Activated CD4-positive, alpha-beta T cell treated with anti-CD3 and anti-CD28 coated beads, Interleukin-2, amount 10 ng/mL, durations not matched to agents 24 days and 14 days (primary cell): ENCODE measurements around the gene MROH2A. TPM values are rescaled to one million over a fixed set of nuclear protein-coding genes. Genes with fewer than 3 reads are reported as not detected.

Source experiments
- DNase-seq: peaks from one replicate; pipeline ENCODE4 v3.0.0; 2022
- H3K27ac Mint-ChIP-seq: one replicate; pipeline ENCODE4 v1.8.0; 2022; ENCODE audit warnings: mild to moderate bottlenecking, mixed read lengths
- H3K27me3 Mint-ChIP-seq: one replicate; pipeline ENCODE4 v1.8.0; 2022; ENCODE audit warnings: mixed read lengths
- H3K36me3 Mint-ChIP-seq: one replicate; pipeline ENCODE4 v1.8.0; 2022; ENCODE audit warnings: low read depth, mild to moderate bottlenecking, mixed read lengths
- H3K4me1 Mint-ChIP-seq: one replicate; pipeline ENCODE4 v1.8.0; 2021; ENCODE audit warnings: mixed read lengths
- H3K4me3 Mint-ChIP-seq: one replicate; pipeline ENCODE4 v1.8.0; 2022; ENCODE audit warnings: mild to moderate bottlenecking, moderate library complexity, mixed read lengths
- H3K9me3 Mint-ChIP-seq: one replicate; pipeline ENCODE4 v1.8.0; 2021; ENCODE audit warnings: mixed read lengths
- intact Hi-C: fragments of 100-400 bp; cut with micrococcal nuclease; formaldehyde crosslinking; loops from one replicate; pipeline ENCODE4 v1.15.1; 2023
- total RNA-seq: library from RNA; stranded (reverse); gene quantifications from 2 replicates; pipeline ENCODE4 v1.2.3, GENCODE V29; 2022

The MROH2A gene
- total RNA-seq, 1 donor from 2014 or later, result not detected

DNA sequence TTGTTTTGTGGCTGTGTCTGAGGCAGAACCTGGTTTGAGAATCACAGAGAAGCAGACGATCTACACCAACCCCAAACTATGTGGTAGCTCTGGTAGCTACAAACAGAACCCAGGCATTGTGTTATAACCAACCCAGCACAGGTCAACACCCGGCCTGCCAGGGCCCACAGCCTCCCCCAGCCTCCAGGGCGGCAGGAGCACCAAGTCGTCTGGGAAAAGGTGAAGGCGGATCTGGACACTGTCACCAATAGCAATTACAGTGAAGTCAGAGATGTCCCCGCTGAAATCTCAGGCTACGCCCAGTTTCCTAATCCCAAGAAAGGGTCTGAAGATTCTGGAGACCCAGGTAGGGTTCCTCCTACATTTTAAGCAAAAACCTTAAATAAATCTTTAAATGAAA is 72.6 kb downstream of the MROH2A start:
- intact Hi-C loops, result loop anchor here (10.0 kb wide), 1 partner anchor 296 kb away; no protein-coding TSS in a partner anchor
- no peak for DNase-seq
- H3K27ac Mint-ChIP-seq, result no peak overlapping the region

GRCh38 chr2:233851169-233851568 is 73.0 kb downstream of the MROH2A start:
- Mint-ChIP-seq H3K4me1 (peaks cover 60% of the 10 kb centered on the region), H3K4me3 (no peak overlapping the region)
- intact Hi-C loops, result loop anchor here (10.0 kb wide), 1 partner anchor 296 kb away; no protein-coding TSS in a partner anchor

More for the DNA sequence above, 72.6 kb downstream of the MROH2A start:
- Mint-ChIP-seq H3K36me3 (peaks cover 55% of the 10 kb centered on the region), H3K9me3 (no peaks in the 10 kb centered on the region), H3K4me3 (no peak overlapping the region), H3K27me3 (no peaks in the 10 kb centered on the region), H3K4me1 (peaks cover 59% of the 10 kb centered on the region)

DNA sequence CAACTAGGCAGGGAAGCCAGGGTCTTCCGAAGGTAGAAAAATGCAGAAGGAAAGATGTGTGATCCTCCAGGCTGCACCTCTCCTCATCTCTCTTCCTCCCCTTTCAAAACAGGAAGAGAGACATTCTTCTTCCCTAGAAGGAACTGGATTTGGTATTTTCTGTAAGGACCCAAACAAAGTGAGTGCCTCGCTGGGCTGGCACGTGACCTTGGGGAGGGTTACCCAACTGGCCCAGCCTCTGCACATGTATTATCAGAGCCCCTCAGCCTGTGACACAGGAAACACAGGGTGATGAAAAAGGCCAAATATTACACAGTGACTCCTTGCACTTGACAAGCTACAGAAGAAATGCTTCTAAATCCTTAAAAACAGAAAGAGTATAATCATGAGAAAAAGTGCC is 73.9 kb downstream of the MROH2A start:
- Mint-ChIP-seq H3K4me3 (peak overlapping the region; percentile 99), H3K9me3 (no peaks in the 10 kb centered on the region), H3K4me1 (peaks cover 54% of the 10 kb centered on the region), H3K27ac (peak overlapping the region; percentile 89), H3K36me3 (peaks cover 45% of the 10 kb centered on the region), H3K27me3 (no peaks in the 10 kb centered on the region)
- DNase-seq, result no peak
- intact Hi-C loops, result loop anchor here (10.0 kb wide), 1 partner anchor 297 kb away; no protein-coding TSS in a partner anchor

More at GRCh38 chr2:233851169-233851568, 73.0 kb downstream of the MROH2A start:
- H3K27ac Mint-ChIP-seq, result no peak overlapping the region
- no peaks in the 10 kb centered on the region for H3K9me3 Mint-ChIP-seq
- peaks cover 53% of the 10 kb centered on the region for H3K36me3 Mint-ChIP-seq
- H3K27me3 Mint-ChIP-seq, result no peaks in the 10 kb centered on the region
- no peak for DNase-seq

DNA sequence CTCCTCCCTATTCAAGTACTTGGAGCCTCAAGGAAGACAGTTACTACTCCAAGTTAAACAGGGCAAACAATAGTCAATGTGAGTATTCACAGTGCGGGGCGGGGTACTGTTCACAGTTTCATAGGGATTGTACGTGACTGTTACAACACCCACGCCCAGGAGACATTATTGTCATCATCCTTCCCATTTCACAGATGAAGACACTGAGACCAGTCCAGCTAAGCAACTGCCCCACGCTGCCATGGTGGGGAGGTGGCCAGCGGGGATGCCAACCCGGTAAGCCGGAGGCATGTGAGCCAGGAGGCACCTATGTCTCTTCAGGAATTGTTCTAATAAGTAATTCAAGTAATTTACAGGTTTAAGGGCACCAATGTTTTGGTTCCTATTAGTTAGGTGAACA is 75.2 kb downstream of the MROH2A start:
- Mint-ChIP-seq H3K4me1 (peaks cover 56% of the 10 kb centered on the region), H3K36me3 (peaks cover 37% of the 10 kb centered on the region), H3K4me3 (peak overlapping the region; percentile 99), H3K27ac (peak overlapping the region; percentile 96), H3K27me3 (no peaks in the 10 kb centered on the region), H3K9me3 (no peaks in the 10 kb centered on the region)
- intact Hi-C loops, result loop anchor here (10.0 kb wide), 1 partner anchor 299 kb away; no protein-coding TSS in a partner anchor
- no peak for DNase-seq

- H3K9me3 Mint-ChIP-seq, result no peaks in the 10 kb centered on the region
- peaks cover 53% of the 10 kb centered on the region for H3K4me1 Mint-ChIP-seq
- no peak for DNase-seq
- peaks cover 32% of the 10 kb centered on the region for H3K36me3 Mint-ChIP-seq
- intact Hi-C loops, result loop anchor here (1.0 to 10.0 kb wide), 2 partner anchors 14 to 299 kb away; partner anchors contain the start of gene MSL3B
- H3K4me3 Mint-ChIP-seq, result peak overlapping the region; percentile 99
- no peaks in the 10 kb centered on the region for H3K27me3 Mint-ChIP-seq
- H3K27ac Mint-ChIP-seq, result peak overlapping the region; percentile 96
Measured at GRCh38 chr2:233853883-233854240, 75.7 kb downstream of the MROH2A start.

DNA sequence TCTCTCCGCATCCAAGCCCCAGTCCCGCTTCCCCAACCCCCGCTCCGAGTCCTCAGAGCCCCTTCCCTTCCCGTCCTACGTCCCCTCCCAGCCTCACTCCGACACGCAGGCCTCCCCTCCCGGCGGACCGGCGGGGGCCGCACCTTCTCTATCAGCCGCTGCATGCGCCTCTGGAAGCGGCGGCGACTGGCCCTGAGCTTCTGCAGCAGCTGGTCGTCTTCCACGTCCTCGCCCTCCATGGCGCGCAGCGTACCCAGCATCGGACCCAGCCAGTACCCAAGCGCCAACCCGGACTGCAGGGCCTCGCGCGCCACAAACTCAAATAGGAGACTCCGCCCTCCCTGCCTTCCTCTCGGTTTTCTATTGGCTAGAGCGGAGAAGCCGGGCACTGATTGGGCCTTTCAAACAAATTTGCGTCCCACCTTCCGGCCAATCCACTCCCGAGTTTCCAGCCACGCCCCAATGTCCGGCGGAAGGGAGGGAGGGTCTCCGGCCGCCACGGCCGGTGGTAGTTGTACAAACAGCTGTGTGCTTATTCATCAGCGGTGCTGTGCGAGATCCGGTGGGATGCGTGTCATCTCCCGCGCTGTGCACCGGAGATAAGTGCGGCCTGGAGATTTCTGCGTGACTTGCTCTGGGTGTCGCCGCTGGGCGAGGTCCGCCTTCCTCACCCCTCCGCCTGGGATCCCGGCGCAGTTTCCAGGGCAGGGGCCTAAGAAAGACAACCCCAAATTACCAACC is 76.3 kb downstream of the MROH2A start, which contains the start of gene HJURP:
Gene HJURP (minus strand): TSS at position 295 of the 741 bp plus-strand sequence. CDS start 35 bp downstream, at position 260.
- Mint-ChIP-seq H3K36me3 (peaks cover 26% of the 10 kb centered on the region), H3K27me3 (peaks cover 2% of the 10 kb centered on the region), H3K4me1 (peaks cover 49% of the 10 kb centered on the region), H3K4me3 (peak within 1 kb of the TSS; percentile 99), H3K27ac (peak within 1 kb of the TSS; percentile 96), H3K9me3 (no peaks in the 10 kb centered on the region)
- DNase-seq, result peak; percentile 99
- intact Hi-C loops, result loop anchor here (1.0 to 10.0 kb wide), 2 partner anchors 14 to 300 kb away; partner anchors contain the start of gene MSL3B

GRCh38 chr2:233855345-233855744 is 77.2 kb downstream of the MROH2A start:
- peak overlapping the region; percentile 14 for H3K27ac Mint-ChIP-seq
- peaks cover 42% of the 10 kb centered on the region for H3K4me1 Mint-ChIP-seq
- peaks cover 11% of the 10 kb centered on the region for H3K27me3 Mint-ChIP-seq
- peaks cover 26% of the 10 kb centered on the region for H3K36me3 Mint-ChIP-seq
- intact Hi-C loops, result loop anchor here (10.0 kb wide), 1 partner anchor 301 kb away; no protein-coding TSS in a partner anchor
- H3K9me3 Mint-ChIP-seq, result no peaks in the 10 kb centered on the region
- DNase-seq, result peak; percentile 61
- peak overlapping the region; percentile 99 for H3K4me3 Mint-ChIP-seq

- Mint-ChIP-seq H3K27me3 (peaks cover 12% of the 10 kb centered on the region), H3K36me3 (peaks cover 23% of the 10 kb centered on the region), H3K9me3 (no peaks in the 10 kb centered on the region), H3K27ac (no peak overlapping the region), H3K4me1 (peaks cover 42% of the 10 kb centered on the region), H3K4me3 (no peak overlapping the region)
- DNase-seq, result no peak
- intact Hi-C loops, result loop anchor here (2.0 to 10.0 kb wide), 2 partner anchors 301 to 645 kb away; no protein-coding TSS in a partner anchor
Measured at GRCh38 chr2:233856184-233856583, 78.1 kb downstream of the MROH2A start.

DNA sequence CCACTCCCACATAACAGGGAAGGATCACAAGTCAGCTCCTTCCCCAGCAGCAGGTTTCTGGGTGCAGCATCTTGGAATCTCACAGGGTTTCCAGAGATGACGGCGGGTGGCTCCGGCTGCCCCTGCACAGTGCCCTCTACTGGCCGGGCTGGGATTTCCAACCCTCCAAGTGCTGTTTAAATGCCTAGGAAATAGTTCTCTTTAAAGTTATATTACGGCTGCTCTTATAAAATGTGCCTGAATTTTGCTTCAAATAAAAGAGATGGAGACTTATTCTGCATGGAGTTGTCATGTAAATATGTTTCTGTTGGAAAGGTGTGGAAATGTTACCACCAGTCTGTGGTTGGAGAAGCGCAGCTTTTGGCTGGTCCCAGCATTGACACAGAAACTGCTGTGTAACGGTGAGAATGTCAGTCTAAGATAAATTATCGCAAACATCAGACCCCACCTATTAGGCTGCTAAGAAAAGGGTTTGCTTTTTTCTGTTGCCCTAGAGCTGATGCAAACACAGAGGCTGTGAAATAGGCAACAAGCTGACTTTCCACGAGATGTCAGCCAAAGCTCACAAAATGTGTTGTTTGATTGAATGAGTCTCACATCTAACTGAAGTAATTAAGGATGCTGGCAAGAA is 79.5 kb downstream of the MROH2A start:
- H3K27ac Mint-ChIP-seq, result no peak overlapping the region
- no peak overlapping the region for H3K4me3 Mint-ChIP-seq
- intact Hi-C loops, result loop anchor here (2.0 to 10.0 kb wide), 2 partner anchors 303 to 643 kb away; no protein-coding TSS in a partner anchor
- H3K4me1 Mint-ChIP-seq, result peaks cover 29% of the 10 kb centered on the region
- peaks cover 13% of the 10 kb centered on the region for H3K36me3 Mint-ChIP-seq
- peak; percentile 89 for DNase-seq
- peaks cover 12% of the 10 kb centered on the region for H3K27me3 Mint-ChIP-seq
- H3K9me3 Mint-ChIP-seq, result no peaks in the 10 kb centered on the region

GRCh38 chr2:233858331-233858730 is 80.2 kb downstream of the MROH2A start:
- peak; percentile 33 for DNase-seq
- Mint-ChIP-seq H3K36me3 (peaks cover 8% of the 10 kb centered on the region), H3K9me3 (no peaks in the 10 kb centered on the region), H3K27ac (no peak overlapping the region), H3K27me3 (peaks cover 12% of the 10 kb centered on the region), H3K4me3 (no peak overlapping the region), H3K4me1 (peaks cover 23% of the 10 kb centered on the region)
- intact Hi-C loops, result loop anchor here (10.0 kb wide), 1 partner anchor 304 kb away; no protein-coding TSS in a partner anchor

DNA sequence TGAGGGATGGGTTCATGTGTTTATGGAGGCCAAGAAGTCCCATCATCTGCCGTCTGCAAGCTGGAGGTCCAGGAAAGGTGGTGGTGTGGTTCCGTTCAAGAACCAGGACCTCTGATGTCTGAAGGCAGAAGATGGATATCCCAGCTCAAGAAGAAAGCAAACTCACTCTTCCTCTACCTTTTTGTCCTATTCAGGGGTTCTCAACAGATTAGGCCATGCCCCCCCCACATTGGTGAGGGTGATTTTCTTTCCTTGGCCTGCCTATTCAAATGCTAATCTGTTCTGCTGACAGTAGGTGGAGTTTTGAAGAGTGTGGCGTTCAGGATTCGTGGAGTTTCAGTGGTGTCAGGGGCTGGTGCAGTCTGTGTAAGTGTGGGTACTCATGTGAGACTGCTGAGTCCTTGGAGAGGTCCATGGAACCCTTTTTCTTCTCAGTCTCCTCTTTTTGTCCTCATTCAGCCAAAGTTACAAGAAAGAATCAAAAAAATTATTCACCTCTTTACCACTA is 84.2 kb downstream of the MROH2A start:
- H3K4me3 Mint-ChIP-seq, result no peak overlapping the region
- H3K27ac Mint-ChIP-seq, result no peak overlapping the region
- H3K36me3 Mint-ChIP-seq, result peaks cover 23% of the 10 kb centered on the region
- no peaks in the 10 kb centered on the region for H3K9me3 Mint-ChIP-seq
- peaks cover 12% of the 10 kb centered on the region for H3K27me3 Mint-ChIP-seq
- intact Hi-C loops, result no loop called here
- peak; percentile 44 for DNase-seq
- H3K4me1 Mint-ChIP-seq, result peaks cover 18% of the 10 kb centered on the region

DNA sequence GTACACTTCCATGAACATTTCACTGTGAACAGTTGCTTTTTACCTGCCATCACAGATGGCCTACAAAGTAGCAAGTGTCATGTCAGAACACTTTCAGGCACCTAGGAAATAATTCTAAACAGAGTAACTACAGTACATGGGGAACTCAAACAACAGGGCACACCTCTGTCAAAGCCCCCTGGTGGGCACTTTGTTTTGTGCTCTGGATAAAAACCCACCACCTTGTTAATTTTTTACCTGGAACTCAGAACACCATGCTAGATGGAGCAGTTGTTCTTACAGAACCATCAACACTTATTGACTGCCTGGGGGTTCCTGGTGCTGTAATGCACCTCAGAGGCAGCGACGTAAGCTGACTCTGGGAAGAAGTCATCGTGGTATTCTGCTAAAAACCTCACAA is 87.7 kb downstream of the MROH2A start:
- Mint-ChIP-seq H3K27ac (no peak overlapping the region), H3K4me3 (no peak overlapping the region), H3K9me3 (peaks cover 6% of the 10 kb centered on the region), H3K4me1 (peaks cover 17% of the 10 kb centered on the region), H3K36me3 (peaks cover 29% of the 10 kb centered on the region), H3K27me3 (peaks cover 12% of the 10 kb centered on the region)
- DNase-seq, result peak; percentile 64
- intact Hi-C loops, result no loop called here

GRCh38 chr2:233866479-233866878 is 88.3 kb downstream of the MROH2A start:
- peaks cover 29% of the 10 kb centered on the region for H3K36me3 Mint-ChIP-seq
- no peak overlapping the region for H3K4me3 Mint-ChIP-seq
- intact Hi-C loops, result no loop called here
- peak; percentile 55 for DNase-seq
- H3K27ac Mint-ChIP-seq, result no peak overlapping the region
- peaks cover 6% of the 10 kb centered on the region for H3K9me3 Mint-ChIP-seq
- peaks cover 17% of the 10 kb centered on the region for H3K4me1 Mint-ChIP-seq
- peaks cover 15% of the 10 kb centered on the region for H3K27me3 Mint-ChIP-seq
